Right kidney (tissue), 1 donor: ENCODE results near the gene SESTD1.
"Not testable (repeated sequence)": the region's sequence is repeated elsewhere in the genome, so short reads cannot be mapped to it uniquely, and the experiment has no call there.

Experiments used
- DNase-seq: peaks from one replicate; pipeline ENCODE4 v3.0.0-alpha.2; 2016

SESTD1 gene

GRCh38 chr2:179106676-179107428 lies 157.8 kb downstream of the SESTD1 start:
- no peak for DNase-seq

- DNase-seq, result no peak
Measured at GRCh38 chr2:179106342-179106675, 158.3 kb downstream of the SESTD1 start.

- DNase-seq, result no peak
Measured at GRCh38 chr2:179104736-179105135, 159.9 kb downstream of the SESTD1 start.

GRCh38 chr2:179098080-179098689 lies 166.4 kb downstream of the SESTD1 start:
- DNase-seq, result no peak

- no peak for DNase-seq
Measured at GRCh38 chr2:179097131-179097530, 167.5 kb downstream of the SESTD1 start.

GRCh38 chr2:179096090-179096489 lies 168.5 kb downstream of the SESTD1 start:
- DNase-seq, result no peak

- not testable (repeated sequence) for DNase-seq
Measured at GRCh38 chr2:179092912-179093311, 171.7 kb downstream of the SESTD1 start.

- DNase-seq, result no peak
Measured at GRCh38 chr2:179082697-179083096, 181.9 kb downstream of the SESTD1 start.

- no peak for DNase-seq
Measured at GRCh38 chr2:179081954-179082353, 182.7 kb downstream of the SESTD1 start.

GRCh38 chr2:179072527-179072926 lies 192.1 kb downstream of the SESTD1 start:
- no peak for DNase-seq

- DNase-seq, result no peak
Measured at GRCh38 chr2:179071810-179072355, 192.7 kb downstream of the SESTD1 start.

- DNase-seq, result no peak
Measured at GRCh38 chr2:179070895-179071294, 193.7 kb downstream of the SESTD1 start.

GRCh38 chr2:179069685-179070084 lies 194.9 kb downstream of the SESTD1 start:
- DNase-seq, result no peak

- no peak for DNase-seq
Measured at GRCh38 chr2:179068991-179069643, 195.5 kb downstream of the SESTD1 start.

GRCh38 chr2:179059026-179059700 lies 205.5 kb downstream of the SESTD1 start:
- no peak for DNase-seq

GRCh38 chr2:179057737-179058136 lies 206.9 kb downstream of the SESTD1 start:
- DNase-seq, result no peak

- DNase-seq, result not testable (repeated sequence)
Measured at GRCh38 chr2:179053568-179053967, 211.1 kb downstream of the SESTD1 start.
